ENCODE results near the gene ACTR1B. TPM values are rescaled to one million over a fixed set of nuclear protein-coding genes. Genes with fewer than 3 reads are reported as not detected.

ACTR1B gene
- polyA plus RNA-seq, 1 of the 3 experiments (the other 2 are of a cell fraction): 51.5 TPM

DNA sequence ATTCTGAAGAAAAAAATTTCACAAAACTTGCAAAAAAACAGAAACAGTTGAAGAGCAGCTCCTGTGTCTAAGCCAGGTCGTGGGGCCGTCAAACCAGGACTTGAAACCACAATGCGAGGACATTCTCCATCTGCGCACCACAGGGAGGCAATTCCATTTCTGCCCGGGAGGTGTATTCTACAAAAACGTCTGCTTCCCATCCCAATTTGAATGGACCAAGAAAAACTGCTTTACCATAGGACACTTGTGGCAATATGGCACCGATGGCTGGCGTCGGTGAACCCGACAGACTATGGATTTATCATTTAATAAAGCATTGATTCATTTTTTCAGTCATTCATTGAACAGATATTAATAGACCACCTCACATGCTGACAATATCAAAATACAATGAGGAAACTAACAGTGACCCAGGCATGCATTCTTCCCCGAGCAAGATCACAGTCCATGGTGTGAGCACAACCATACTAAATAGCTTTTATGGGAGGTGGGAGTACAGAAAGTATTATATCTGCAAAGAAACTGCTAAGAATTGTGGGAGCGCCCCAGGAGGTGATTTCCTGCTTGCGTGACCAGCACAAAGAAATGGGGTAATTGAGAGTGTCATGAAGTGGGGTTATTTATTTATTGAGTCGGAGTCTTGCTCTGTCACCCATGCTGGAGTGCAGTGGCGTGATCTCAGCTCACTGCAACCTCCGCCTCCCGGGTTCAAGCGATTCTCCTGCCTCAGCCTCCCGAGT lies 39.1 kb upstream of the ACTR1B start:
- WGBS (ENCODE audit: low lambda C conversion rate): 73% methylated on average over 17 of the region's 19 CpGs
- POLR2A ChIA-PET: no interaction called here
- CTCF ChIA-PET: interaction anchor here (1.2 to 1.3 kb wide), 2 partner anchors 112 to 566 kb away, joined by 3 to 5 read pairs; no protein-coding TSS in a partner anchor

DNA sequence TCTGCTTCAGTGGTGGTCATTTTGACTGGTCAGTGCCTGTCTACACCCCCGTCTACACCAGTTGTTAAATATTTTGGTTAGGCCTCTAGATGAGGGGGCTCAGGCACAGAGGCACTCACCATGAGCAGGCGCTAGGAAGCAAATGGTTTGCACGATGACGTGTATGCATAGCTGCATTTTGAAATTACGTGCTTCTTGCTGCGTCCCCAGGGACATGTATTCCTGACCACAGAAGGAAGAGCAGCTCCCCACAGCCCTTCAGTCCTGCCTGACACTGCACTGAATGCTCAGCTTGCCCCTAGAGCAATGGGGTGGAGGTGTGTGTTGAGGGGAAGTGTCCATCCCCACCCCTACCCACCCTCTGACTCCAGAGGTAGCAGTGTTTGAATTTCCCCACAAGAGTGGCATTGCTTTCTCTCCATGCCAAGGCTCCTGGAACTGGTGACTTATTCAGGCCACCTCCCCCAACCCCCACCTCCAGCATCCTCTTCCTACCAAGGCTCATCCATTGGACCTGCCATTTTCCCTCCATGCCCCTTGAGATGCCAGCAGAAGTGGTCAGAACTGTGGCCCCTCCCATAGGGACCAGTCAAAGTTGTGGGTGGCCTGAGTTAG lies 38.1 kb upstream of the ACTR1B start:
- Histone ChIP-seq H2AFZ (ENCODE audit: low read depth) (no peak overlapping the region), H3K27me3 (ENCODE audit: insufficient read depth) (no peaks in the 10 kb centered on the region), H3K79me2 (ENCODE audit: insufficient read depth) (no peaks in the 10 kb centered on the region), H3K4me1 (ENCODE audit: control insufficient read depth in 1 of 2, insufficient read depth in 2 of 2, low read depth in 1 of 2, low read length in 1 of 2) (no peaks in the 10 kb centered on the region; a peak in 1 of 4 replicates), H3K9ac (no peak overlapping the region), H3K4me2 (no peak overlapping the region), H3K4me3 (ENCODE audit: low read depth in 2 of 2, low read length in 1 of 2) (no peak overlapping the region), H3K9me2 (no peaks in the 10 kb centered on the region), H3F3A (replicated peaks; ENCODE audit: insufficient read depth) (no peaks in the 10 kb centered on the region), H3K27ac (ENCODE audit: low read depth in 2 of 2, low read length in 1 of 2) (no peak overlapping the region), H3K9me3 (no peaks in the 10 kb centered on the region), H3K36me3 (replicated peaks in 1 of 2; ENCODE audit: control insufficient read depth in 1 of 2, insufficient read depth in 2 of 2, low read length in 1 of 2) (no peaks in the 10 kb centered on the region), H4K20me1 (ENCODE audit: insufficient read depth) (no peaks in the 10 kb centered on the region)
- POLR2A ChIA-PET: no interaction called here
- no peak for DNase-seq
- CTCF ChIA-PET: interaction anchor here (1.2 to 6.4 kb wide), 3 partner anchors 38 to 684 kb away, joined by 5 to 59 read pairs (median 18); no protein-coding TSS in a partner anchor
- WGBS (ENCODE audit: low lambda C conversion rate): 83% methylated on average over 1 of the region's 6 CpGs
- TF ChIP-seq, protein P1, sequence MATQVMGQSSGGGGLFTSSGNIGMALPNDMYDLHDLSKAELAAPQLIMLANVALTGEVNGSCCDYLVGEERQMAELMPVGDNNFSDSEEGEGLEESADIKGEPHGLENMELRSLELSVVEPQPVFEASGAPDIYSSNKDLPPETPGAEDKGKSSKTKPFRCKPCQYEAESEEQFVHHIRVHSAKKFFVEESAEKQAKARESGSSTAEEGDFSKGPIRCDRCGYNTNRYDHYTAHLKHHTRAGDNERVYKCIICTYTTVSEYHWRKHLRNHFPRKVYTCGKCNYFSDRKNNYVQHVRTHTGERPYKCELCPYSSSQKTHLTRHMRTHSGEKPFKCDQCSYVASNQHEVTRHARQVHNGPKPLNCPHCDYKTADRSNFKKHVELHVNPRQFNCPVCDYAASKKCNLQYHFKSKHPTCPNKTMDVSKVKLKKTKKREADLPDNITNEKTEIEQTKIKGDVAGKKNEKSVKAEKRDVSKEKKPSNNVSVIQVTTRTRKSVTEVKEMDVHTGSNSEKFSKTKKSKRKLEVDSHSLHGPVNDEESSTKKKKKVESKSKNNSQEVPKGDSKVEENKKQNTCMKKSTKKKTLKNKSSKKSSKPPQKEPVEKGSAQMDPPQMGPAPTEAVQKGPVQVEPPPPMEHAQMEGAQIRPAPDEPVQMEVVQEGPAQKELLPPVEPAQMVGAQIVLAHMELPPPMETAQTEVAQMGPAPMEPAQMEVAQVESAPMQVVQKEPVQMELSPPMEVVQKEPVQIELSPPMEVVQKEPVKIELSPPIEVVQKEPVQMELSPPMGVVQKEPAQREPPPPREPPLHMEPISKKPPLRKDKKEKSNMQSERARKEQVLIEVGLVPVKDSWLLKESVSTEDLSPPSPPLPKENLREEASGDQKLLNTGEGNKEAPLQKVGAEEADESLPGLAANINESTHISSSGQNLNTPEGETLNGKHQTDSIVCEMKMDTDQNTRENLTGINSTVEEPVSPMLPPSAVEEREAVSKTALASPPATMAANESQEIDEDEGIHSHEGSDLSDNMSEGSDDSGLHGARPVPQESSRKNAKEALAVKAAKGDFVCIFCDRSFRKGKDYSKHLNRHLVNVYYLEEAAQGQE (IDR thresholded peaks at IDR 0.05; ENCODE audit: low read depth, low read length): no peak
- TF ChIP-seq CHD2 (IDR thresholded peaks at IDR 0.05; ENCODE audit: low read length, partially characterized antibody): no peak
- TF ChIP-seq FOSL2 (IDR thresholded peaks at IDR 0.05; ENCODE audit: borderline replicate concordance, low read depth): no peak
- no peak for TF ChIP-seq TEAD4 (IDR thresholded peaks at IDR 0.05; ENCODE audit: borderline replicate concordance, insufficient read depth)
- no peak for TF ChIP-seq EP300 (IDR thresholded peaks at IDR 0.05; ENCODE audit: borderline replicate concordance in 1 of 2, low read depth in 1 of 2, low read length in 1 of 2)
- TF ChIP-seq, protein P2, sequence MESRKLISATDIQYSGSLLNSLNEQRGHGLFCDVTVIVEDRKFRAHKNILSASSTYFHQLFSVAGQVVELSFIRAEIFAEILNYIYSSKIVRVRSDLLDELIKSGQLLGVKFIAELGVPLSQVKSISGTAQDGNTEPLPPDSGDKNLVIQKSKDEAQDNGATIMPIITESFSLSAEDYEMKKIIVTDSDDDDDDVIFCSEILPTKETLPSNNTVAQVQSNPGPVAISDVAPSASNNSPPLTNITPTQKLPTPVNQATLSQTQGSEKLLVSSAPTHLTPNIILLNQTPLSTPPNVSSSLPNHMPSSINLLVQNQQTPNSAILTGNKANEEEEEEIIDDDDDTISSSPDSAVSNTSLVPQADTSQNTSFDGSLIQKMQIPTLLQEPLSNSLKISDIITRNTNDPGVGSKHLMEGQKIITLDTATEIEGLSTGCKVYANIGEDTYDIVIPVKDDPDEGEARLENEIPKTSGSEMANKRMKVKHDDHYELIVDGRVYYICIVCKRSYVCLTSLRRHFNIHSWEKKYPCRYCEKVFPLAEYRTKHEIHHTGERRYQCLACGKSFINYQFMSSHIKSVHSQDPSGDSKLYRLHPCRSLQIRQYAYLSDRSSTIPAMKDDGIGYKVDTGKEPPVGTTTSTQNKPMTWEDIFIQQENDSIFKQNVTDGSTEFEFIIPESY (IDR thresholded peaks at IDR 0.05; ENCODE audit: borderline replicate concordance, low read depth): no peak

More for the DNA sequence above, 39.1 kb upstream of the ACTR1B start:
- H3K27me3 ChIP-seq (ENCODE audit: insufficient read depth): no peaks in the 10 kb centered on the region
- TF ChIP-seq NRF1 (IDR thresholded peaks at IDR 0.05; ENCODE audit: low read depth, low read length) (no peak), ELF1 (IDR thresholded peaks at IDR 0.05) (no peak), CHD2 (IDR thresholded peaks at IDR 0.05; ENCODE audit: low read length, partially characterized antibody) (no peak), TAF1 (IDR thresholded peaks at IDR 0.05; ENCODE audit: borderline replicate concordance, low read depth, low read length) (no peak), RXRA (IDR thresholded peaks at IDR 0.05; ENCODE audit: borderline replicate concordance, low read depth) (no peak), FOXJ3 (CRISPR knock-in tag; IDR thresholded peaks at IDR 0.05) (no peak), MXI1 (IDR thresholded peaks at IDR 0.05; ENCODE audit: low read depth, low read length) (no peak), EZH2phosphoT487 (IDR thresholded peaks at IDR 0.05; ENCODE audit: borderline replicate concordance, low read depth) (no peak), RCOR1 (IDR thresholded peaks at IDR 0.05; ENCODE audit: low read length) (no peak)
- TF ChIP-seq, protein P3, sequence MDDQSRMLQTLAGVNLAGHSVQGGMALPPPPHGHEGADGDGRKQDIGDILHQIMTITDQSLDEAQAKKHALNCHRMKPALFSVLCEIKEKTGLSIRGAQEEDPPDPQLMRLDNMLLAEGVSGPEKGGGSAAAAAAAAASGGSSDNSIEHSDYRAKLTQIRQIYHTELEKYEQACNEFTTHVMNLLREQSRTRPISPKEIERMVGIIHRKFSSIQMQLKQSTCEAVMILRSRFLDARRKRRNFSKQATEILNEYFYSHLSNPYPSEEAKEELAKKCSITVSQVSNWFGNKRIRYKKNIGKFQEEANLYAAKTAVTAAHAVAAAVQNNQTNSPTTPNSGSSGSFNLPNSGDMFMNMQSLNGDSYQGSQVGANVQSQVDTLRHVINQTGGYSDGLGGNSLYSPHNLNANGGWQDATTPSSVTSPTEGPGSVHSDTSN (IDR thresholded peaks at IDR 0.05): no peak
- TF ChIP-seq, protein P4, sequence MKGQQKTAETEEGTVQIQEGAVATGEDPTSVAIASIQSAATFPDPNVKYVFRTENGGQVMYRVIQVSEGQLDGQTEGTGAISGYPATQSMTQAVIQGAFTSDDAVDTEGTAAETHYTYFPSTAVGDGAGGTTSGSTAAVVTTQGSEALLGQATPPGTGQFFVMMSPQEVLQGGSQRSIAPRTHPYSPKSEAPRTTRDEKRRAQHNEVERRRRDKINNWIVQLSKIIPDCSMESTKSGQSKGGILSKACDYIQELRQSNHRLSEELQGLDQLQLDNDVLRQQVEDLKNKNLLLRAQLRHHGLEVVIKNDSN (IDR thresholded peaks at IDR 0.05; ENCODE audit: borderline replicate concordance, low read depth): no peak
- TF ChIP-seq, protein P5, sequence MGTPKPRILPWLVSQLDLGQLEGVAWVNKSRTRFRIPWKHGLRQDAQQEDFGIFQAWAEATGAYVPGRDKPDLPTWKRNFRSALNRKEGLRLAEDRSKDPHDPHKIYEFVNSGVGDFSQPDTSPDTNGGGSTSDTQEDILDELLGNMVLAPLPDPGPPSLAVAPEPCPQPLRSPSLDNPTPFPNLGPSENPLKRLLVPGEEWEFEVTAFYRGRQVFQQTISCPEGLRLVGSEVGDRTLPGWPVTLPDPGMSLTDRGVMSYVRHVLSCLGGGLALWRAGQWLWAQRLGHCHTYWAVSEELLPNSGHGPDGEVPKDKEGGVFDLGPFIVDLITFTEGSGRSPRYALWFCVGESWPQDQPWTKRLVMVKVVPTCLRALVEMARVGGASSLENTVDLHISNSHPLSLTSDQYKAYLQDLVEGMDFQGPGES (IDR thresholded peaks at IDR 0.05; ENCODE audit: low read depth, low read length): no peak
- no peak overlapping the region for H3K4me2 ChIP-seq
- no peak overlapping the region for H3K9ac ChIP-seq
- no peak for DNase-seq
- no peaks in the 10 kb centered on the region for H3K9me2 ChIP-seq
- no peak overlapping the region for H2AFZ ChIP-seq (ENCODE audit: low read depth)
- H3K9me3 ChIP-seq: no peaks in the 10 kb centered on the region
- no peaks in the 10 kb centered on the region for H3K36me3 ChIP-seq (replicated peaks in 1 of 2; ENCODE audit: control insufficient read depth in 1 of 2, insufficient read depth in 2 of 2, low read length in 1 of 2)
- no peaks in the 10 kb centered on the region for H3F3A ChIP-seq (replicated peaks; ENCODE audit: insufficient read depth)
- no peak overlapping the region for H3K27ac ChIP-seq (ENCODE audit: low read depth in 2 of 2, low read length in 1 of 2)
- H3K4me1 ChIP-seq (ENCODE audit: control insufficient read depth in 1 of 2, insufficient read depth in 2 of 2, low read depth in 1 of 2, low read length in 1 of 2): no peaks in the 10 kb centered on the region; a peak in 1 of 4 replicates
- no peaks in the 10 kb centered on the region for H3K79me2 ChIP-seq (ENCODE audit: insufficient read depth)
- H3K4me3 ChIP-seq (ENCODE audit: low read depth in 2 of 2, low read length in 1 of 2): no peak overlapping the region
- no peaks in the 10 kb centered on the region for H4K20me1 ChIP-seq (ENCODE audit: insufficient read depth)
